IMR-90 (cell line): Measurements from ENCODE around the gene PARD3.

Experiments used
- BHLHE40 ChIP-seq: fragments of 150-350 bp; IDR thresholded peaks from 2 replicates; pipeline ENCODE4 v1.6.1; 2016; ENCODE audit warnings: mild to moderate bottlenecking, low read depth, low read length
- CEBPB ChIP-seq: IDR thresholded peaks from 2 replicates; pipeline ENCODE4 v1.6.1; 2012; ENCODE audit warnings: low read depth, low read length, improper control_type of control experiment
- CHD1 ChIP-seq: IDR thresholded peaks from 2 replicates; pipeline ENCODE4 v1.6.1; 2012; ENCODE audit warnings: low read depth, low read length, improper control_type of control experiment
- FOS ChIP-seq: fragments of 150-350 bp; IDR thresholded peaks from 2 replicates; pipeline ENCODE4 v1.6.1; 2016; ENCODE audit warnings: low read depth, low read length
- MAZ ChIP-seq: IDR thresholded peaks from 2 replicates; pipeline ENCODE4 v1.6.1; 2012; ENCODE audit warnings: low read depth, mild to moderate bottlenecking, low read length, improper control_type of control experiment, moderate library complexity, borderline replicate concordance
- MXI1 ChIP-seq: IDR thresholded peaks from 2 replicates; pipeline ENCODE4 v1.6.1; 2012; ENCODE audit warnings: low read depth, mild to moderate bottlenecking, low read length, moderate library complexity, borderline replicate concordance
- NFE2L2 ChIP-seq: fragments of 150-350 bp; IDR thresholded peaks from 2 replicates; pipeline ENCODE4 v1.6.1; 2016; ENCODE audit warnings: low read depth, mild to moderate bottlenecking, low read length
- POLR2A ChIP-seq: IDR thresholded peaks from 2 replicates; pipeline ENCODE4 v1.6.1; 2012; ENCODE audit warnings: mild to moderate bottlenecking, low read depth, low read length
- RAD21 ChIP-seq: IDR thresholded peaks from 2 replicates; pipeline ENCODE4 v1.6.1; 2012; ENCODE audit warnings: low read length, improper control_type of control experiment
- RCOR1 ChIP-seq: IDR thresholded peaks from 2 replicates; pipeline ENCODE4 v1.6.1; 2012; ENCODE audit warnings: mild to moderate bottlenecking, low read length, improper control_type of control experiment; ENCODE audit not compliant: insufficient replicate concordance
- RFX5 ChIP-seq: IDR thresholded peaks from 2 replicates; pipeline ENCODE4 v1.8.0; 2012; ENCODE audit warnings: low read depth, mild to moderate bottlenecking, low read length, moderate library complexity
- SMC3 ChIP-seq: fragments of 150-350 bp; IDR thresholded peaks from 2 replicates; pipeline ENCODE4 v1.6.1; 2016; ENCODE audit warnings: low read depth, mild to moderate bottlenecking, antibody characterized with exemption, low read length, moderate library complexity
- USF2 ChIP-seq: fragments of 150-350 bp; IDR thresholded peaks from 2 replicates; pipeline ENCODE4 v1.6.1; 2017; ENCODE audit warnings: mild to moderate bottlenecking, antibody characterized with exemption, low read length, low read depth
- TF ChIP-seq, protein P1 (sequence below): conservative IDR thresholded peaks from 2 replicates; pipeline ENCODE4 v1.5.1; 2012; ENCODE audit warnings: mild to moderate bottlenecking, low read depth, low read length, improper control_type of control experiment

DNA sequence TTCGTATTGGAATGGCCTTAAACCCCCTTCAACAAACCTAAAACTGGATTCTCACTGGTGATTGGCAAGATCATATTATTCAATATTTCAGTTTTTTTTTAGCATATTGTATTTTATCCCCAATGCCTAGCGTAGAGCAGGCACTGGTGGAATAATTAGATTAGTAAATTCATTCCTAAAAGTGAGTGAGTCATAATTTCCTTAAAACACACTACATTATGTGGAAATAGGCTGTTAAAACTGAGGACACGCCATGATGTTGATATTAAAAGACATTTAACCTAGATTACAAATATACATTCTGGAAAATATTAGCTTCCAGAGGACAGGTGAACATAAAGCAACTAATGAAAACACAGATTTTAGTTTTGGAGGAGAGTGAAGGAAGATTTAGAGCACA lies 463.9 kb downstream of the PARD3 start:
- TF ChIP-seq, protein P1, sequence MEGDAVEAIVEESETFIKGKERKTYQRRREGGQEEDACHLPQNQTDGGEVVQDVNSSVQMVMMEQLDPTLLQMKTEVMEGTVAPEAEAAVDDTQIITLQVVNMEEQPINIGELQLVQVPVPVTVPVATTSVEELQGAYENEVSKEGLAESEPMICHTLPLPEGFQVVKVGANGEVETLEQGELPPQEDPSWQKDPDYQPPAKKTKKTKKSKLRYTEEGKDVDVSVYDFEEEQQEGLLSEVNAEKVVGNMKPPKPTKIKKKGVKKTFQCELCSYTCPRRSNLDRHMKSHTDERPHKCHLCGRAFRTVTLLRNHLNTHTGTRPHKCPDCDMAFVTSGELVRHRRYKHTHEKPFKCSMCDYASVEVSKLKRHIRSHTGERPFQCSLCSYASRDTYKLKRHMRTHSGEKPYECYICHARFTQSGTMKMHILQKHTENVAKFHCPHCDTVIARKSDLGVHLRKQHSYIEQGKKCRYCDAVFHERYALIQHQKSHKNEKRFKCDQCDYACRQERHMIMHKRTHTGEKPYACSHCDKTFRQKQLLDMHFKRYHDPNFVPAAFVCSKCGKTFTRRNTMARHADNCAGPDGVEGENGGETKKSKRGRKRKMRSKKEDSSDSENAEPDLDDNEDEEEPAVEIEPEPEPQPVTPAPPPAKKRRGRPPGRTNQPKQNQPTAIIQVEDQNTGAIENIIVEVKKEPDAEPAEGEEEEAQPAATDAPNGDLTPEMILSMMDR = no peak
- TF ChIP-seq BHLHE40 (no peak), CEBPB (0 out of 2 replicates have a peak, but pooled peaks have one; percentile 2), RCOR1 (no peak), RAD21 (no peak), POLR2A (no peak), CHD1 (no peak), USF2 (no peak), RFX5 (no peak), FOS (no peak; the same call in 1 of the 2 replicates), MXI1 (no peak), NFE2L2 (no peak), MAZ (no peak), SMC3 (no peak)
